GM12878 (cell line): ENCODE measurements around the gene TRIP6.

Experiments
- ATF3 ChIP-seq: IDR thresholded peaks from 2 replicates; pipeline ENCODE4 v1.6.1; 2011; ENCODE audit warnings: low read depth, mild to moderate bottlenecking, low read length, moderate library complexity, borderline replicate concordance; ENCODE audit errors: extremely low read depth
- CTCF ChIP-seq, 3 experiments: IDR thresholded peaks in 2 of 3; conservative IDR thresholded peaks in 1 of 3; 2 replicates each; pipeline ENCODE4 v1.5.1; 2011; ENCODE audit warnings: low read depth in 3 of 3, low read length in 3 of 3, mild to moderate bottlenecking in 3 of 3, control low read depth in 2 of 3, moderate library complexity in 2 of 3, inconsistent platforms in 1 of 3, mixed read lengths in 1 of 3; ENCODE audit not compliant: control insufficient read depth in 2 of 3, insufficient read depth in 1 of 3; ENCODE audit errors: extremely low read depth in 1 of 3
- EZH2 ChIP-seq: IDR thresholded peaks from 2 replicates; pipeline ENCODE4 v1.6.1; 2012; ENCODE audit warnings: low read depth, mild to moderate bottlenecking, control low read depth, inconsistent platforms, low read length, borderline replicate concordance; ENCODE audit not compliant: control insufficient read depth
- IRF3 ChIP-seq: fragments of 450-650 bp; IDR thresholded peaks from 2 replicates; pipeline ENCODE4 v1.6.1; 2014; ENCODE audit warnings: mild to moderate bottlenecking
- MAX ChIP-seq: IDR thresholded peaks from 2 replicates; pipeline ENCODE4 v1.6.1; 2012; ENCODE audit warnings: low read depth, low read length, improper control_type of control experiment
- POLR2A ChIP-seq: IDR thresholded peaks from 2 replicates; pipeline ENCODE4 v1.6.1; 2011; ENCODE audit warnings: low read depth, mild to moderate bottlenecking, low read length
- POLR2AphosphoS5 ChIP-seq: IDR thresholded peaks from 2 replicates; pipeline ENCODE4 v1.6.1; 2011; ENCODE audit warnings: mild to moderate bottlenecking, low read length, inconsistent platforms
- RELA ChIP-seq: fragments of 450-650 bp; IDR thresholded peaks from 2 replicates; pipeline ENCODE4 v1.8.0; 2014; ENCODE audit warnings: borderline replicate concordance; ENCODE audit not compliant: partially characterized antibody
- REST ChIP-seq: IDR thresholded peaks from 2 replicates; pipeline ENCODE4 v1.6.1; 2012; ENCODE audit warnings: mild to moderate bottlenecking, low read depth, low read length
- SIX5 ChIP-seq: IDR thresholded peaks from 2 replicates; pipeline ENCODE4 v1.6.1; 2011; ENCODE audit warnings: mild to moderate bottlenecking, low read depth, low read length, moderate library complexity; ENCODE audit not compliant: severe bottlenecking
- SMC3 ChIP-seq: IDR thresholded peaks from 2 replicates; pipeline ENCODE4 v1.6.1; 2011; ENCODE audit warnings: low read length, improper control_type of control experiment, borderline replicate concordance
- TARDBP ChIP-seq: IDR thresholded peaks from 2 replicates; pipeline ENCODE4 v1.6.1; 2016; ENCODE audit warnings: borderline replicate concordance
- TCF3 ChIP-seq: IDR thresholded peaks from 2 replicates; pipeline ENCODE4 v1.6.1; 2012; ENCODE audit warnings: low read depth, mild to moderate bottlenecking, low read length, borderline replicate concordance; ENCODE audit not compliant: insufficient read depth
- ZNF384 ChIP-seq: IDR thresholded peaks from 2 replicates; pipeline ENCODE4 v1.6.1; 2012; ENCODE audit warnings: low read depth, mild to moderate bottlenecking, low read length, improper control_type of control experiment, borderline replicate concordance

GRCh38 chr7:100822236-100823139 lies 44.7 kb upstream of the TRIP6 start:
- TF ChIP-seq CTCF (IDR thresholded peaks at IDR 0.05 in 2 of 3, conservative IDR thresholded peaks at IDR 0.05 in 1 of 3; ENCODE audit: control insufficient read depth in 2 of 3, extremely low read depth in 1 of 3, insufficient read depth in 1 of 3, low read depth in 3 of 3, low read length in 3 of 3): no peak
- TF ChIP-seq EZH2: no peak
- TF ChIP-seq REST: no peak
- TF ChIP-seq MAX: no peak
- TF ChIP-seq POLR2AphosphoS5: no peak
- no peak for TF ChIP-seq ATF3
- no peak for TF ChIP-seq RELA
- no peak for TF ChIP-seq SMC3
- TF ChIP-seq ZNF384: no peak
- no peak for TF ChIP-seq TCF3
- TF ChIP-seq TARDBP: no peak
- TF ChIP-seq POLR2A: no peak
- TF ChIP-seq SIX5: no peak
- no peak for TF ChIP-seq IRF3
